GM18498 (cell line): Measurements from ENCODE around the gene GPHA2.
"Not testable (repeated sequence)": the region's sequence is repeated elsewhere in the genome, so short reads cannot be mapped to it uniquely, and the experiment has no call there.

Experiments
- ATAC-seq: cut with Tn5 transposase; IDR thresholded peaks from one replicate; pipeline ENCODE4 v1.9.1; 2021; ENCODE audit warnings: mild to moderate bottlenecking, moderate library complexity; ENCODE audit not compliant: unreplicated experiment

The GPHA2 gene, protein sequence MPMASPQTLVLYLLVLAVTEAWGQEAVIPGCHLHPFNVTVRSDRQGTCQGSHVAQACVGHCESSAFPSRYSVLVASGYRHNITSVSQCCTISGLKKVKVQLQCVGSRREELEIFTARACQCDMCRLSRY

DNA sequence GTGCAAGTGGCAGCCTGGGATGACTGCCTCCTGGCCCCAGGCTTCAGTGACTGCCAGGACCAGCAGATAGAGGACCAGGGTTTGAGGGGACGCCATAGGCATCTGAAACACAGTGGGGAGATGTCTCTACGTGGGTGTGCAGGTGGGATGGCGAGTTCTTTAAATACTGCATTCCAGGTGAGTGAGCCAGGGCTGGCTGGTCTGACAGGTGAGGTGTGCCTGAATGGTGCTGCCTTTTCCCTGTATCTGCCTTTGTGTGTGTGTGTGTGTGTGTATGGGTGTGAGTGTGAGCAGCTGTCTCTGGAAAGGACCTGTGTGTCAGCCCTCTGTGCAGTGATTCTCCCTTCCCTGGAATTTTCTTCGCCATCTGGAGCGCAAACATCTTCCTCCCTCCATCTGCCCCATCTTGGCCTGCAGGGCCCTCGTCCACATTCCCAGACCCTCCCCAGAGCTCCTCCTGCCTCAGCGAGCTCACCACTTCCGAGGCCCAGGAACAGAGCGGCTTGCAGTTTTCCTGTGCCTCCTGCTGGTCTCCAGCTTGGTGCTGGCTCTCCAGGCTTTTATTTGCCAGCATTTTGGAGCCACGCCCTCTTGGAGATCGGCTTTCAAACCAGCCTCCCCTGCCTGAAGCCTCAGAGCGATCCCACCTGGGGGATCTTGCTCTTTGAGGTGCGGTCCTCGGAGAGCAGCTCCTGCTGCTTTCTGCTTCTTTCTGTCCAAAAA lies at the start of gene GPHA2:
Gene GPHA2 (minus strand): TSS at position 535 of the 723 bp plus-strand sequence. CDS start 433 bp downstream, at position 102.
- no peak for ATAC-seq

DNA sequence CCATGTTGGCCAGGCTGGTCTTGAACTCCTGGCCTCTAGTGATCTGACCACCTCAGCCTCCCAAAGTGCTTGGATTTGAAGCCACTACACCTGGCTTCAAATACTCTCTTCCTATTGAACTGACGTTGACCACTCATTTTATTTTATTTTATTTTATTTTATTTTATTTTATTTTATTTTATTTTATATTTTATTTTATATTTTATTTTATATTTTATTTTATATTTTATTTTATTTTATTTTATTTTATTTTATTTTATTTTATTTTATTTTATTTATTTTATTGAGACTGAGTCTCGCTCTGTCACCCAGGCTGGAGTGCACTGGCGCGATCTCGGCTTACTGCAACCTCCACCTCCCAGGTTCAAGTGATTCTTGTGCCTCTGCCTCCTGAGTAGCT lies 47.6 kb upstream of the GPHA2 start:
- not testable (repeated sequence) for ATAC-seq

- ATAC-seq, result no peak
Measured at GRCh38 chr11:64976651-64977050, 41.0 kb upstream of the GPHA2 start.

GRCh38 chr11:64974124-64974523 lies 38.4 kb upstream of the GPHA2 start:
- no peak for ATAC-seq

DNA sequence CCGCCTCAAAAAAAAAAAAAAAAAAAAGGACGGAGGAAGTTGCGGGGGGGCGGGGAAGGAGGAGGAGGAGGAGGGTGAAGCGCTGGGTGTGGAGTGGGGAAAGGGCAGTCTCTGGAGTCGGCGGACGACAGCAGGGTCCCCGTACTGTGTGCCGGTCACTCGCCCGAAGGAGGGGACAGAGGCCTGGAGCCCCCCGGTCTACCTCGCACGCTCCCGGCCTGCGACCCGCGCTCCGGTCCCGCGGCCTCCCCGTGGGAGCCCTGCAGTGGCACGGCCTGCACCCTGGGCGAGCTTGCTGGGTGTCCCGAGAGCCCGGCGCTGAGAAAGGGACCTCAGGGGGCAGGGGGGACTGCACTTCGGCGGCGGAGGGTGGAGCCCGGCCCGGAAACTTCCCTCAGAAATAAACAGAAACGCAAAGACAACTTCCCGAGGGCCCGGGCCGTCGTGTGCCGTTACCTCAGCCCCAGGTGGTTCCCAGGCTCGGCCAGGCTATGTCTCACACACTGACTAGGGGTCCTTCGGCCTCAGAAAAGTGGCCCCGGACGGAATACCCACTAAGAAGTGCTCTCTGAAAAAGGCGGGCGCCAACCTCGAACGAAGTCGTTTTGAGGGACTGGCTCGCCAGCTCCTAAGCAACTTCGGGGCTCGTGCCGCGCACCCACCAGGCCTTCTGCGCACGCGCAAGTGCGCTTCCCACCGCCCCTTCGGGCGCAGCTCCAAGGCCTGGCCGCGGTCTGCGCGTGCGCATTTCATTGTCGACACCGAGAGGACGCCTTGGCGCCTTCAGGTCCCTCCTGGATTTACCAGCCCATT lies 35.9 kb upstream of the GPHA2 start, which contains the start of gene MAJIN:
Gene MAJIN (minus strand): TSS at position 688 of the 813 bp plus-strand sequence. CDS start 12,703 bp downstream, outside the sequence.
- ATAC-seq, result no peak

GRCh38 chr11:64970731-64971151 lies 35.0 kb upstream of the GPHA2 start:
- no peak for ATAC-seq

- no peak for ATAC-seq
Measured at GRCh38 chr11:64969209-64969608, 33.5 kb upstream of the GPHA2 start.

GRCh38 chr11:64967375-64967774 lies 31.7 kb upstream of the GPHA2 start:
- no peak for ATAC-seq

DNA sequence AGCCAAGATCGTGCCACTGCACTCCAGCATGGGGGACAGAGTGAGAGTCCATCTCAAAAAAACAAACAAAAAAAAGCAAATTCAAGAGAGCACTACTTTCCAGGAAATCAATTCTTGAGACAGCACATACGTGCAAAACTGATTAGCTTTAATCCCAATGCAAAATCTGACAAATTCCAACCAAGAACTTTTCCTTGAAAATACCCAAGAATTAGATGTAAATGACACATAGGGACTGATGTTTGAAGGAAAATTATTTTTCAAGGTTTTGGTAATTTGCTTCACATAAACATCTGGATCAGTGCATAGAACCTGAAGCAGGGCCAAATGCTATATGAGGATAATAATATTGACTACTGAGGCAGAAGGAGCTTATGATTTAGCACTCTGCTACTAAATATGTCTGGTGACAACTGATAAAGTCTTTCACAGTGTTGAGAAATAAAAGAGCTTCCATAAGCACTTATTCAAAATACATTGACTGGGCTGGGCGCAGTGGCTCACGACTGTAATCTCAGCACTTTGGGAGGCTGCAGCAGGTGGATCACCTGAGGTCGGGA lies 27.5 kb upstream of the GPHA2 start:
- ATAC-seq, result no peak

GRCh38 chr11:64960719-64961118 lies 25.0 kb upstream of the GPHA2 start:
- ATAC-seq, result no peak

DNA sequence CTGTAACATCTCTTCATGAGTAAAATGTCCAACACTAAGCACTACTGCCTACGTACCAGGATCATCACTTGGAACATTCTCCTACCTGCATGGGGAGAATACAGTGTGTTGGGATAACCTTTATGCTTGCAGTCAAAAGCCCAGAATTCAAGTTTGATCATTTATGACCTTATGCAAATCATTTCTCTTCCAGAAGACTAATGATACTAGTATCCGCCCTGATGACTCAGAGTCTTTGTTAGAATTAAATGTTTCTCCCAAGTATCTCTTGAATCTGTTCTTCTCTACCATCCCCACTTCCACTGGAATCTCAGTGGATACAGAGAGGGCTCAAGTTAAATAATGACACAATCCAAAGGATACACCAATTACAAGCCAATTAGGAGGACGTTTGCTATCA lies 23.8 kb upstream of the GPHA2 start:
- no peak for ATAC-seq

- no peak for ATAC-seq
Measured at GRCh38 chr11:64954201-64954600, 18.5 kb upstream of the GPHA2 start.

GRCh38 chr11:64951529-64951928 lies 15.8 kb upstream of the GPHA2 start:
- no peak for ATAC-seq

DNA sequence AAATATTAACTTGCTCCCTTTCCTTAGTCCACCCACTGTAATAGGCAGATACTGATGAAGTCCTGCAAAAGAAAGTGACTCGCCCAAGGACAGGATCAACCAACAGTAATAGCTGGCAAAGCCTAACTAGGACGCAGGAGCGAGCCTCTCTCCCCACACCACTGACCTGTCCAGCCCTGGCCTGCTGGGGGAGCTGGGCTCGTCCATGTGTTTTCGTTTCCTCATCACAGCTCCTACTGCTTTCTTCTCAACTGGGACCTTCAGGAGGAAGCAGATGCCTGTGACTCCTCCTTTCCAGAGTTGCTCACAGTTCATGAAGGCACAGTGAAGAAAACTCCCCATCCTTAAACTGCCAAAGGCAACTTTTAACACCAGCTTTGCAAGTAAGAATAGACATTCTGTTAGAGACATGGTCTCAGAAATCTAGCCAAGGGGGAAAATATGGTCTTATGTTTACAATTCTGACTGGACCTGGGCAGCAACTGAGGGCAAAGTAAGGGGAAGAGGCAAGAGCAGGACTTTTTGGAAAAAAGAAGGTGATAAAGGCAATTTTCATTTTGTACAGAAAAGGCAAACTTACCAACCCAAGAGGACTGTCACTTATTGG lies 11.6 kb upstream of the GPHA2 start:
- no peak for ATAC-seq

DNA sequence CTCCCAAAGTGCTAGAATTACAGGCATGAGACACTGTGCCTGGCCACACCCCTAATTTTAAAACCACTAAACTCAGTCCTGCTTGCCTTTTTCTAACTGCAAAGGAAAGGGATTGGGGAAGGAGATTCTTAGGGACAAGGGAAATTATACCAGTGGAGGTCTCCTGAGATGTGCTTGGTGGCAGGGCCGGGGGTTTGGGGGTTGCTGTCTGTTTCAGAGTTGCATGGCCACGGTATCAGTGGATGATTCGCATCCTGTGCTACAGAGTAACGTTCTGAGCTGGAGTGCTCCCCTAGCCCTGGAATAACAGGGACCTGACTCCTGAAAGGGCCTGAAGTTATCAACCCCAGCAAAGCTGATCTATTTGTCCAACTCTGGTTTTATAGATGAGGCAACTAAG lies 846 bp upstream of the GPHA2 start:
- no peak for ATAC-seq

DNA sequence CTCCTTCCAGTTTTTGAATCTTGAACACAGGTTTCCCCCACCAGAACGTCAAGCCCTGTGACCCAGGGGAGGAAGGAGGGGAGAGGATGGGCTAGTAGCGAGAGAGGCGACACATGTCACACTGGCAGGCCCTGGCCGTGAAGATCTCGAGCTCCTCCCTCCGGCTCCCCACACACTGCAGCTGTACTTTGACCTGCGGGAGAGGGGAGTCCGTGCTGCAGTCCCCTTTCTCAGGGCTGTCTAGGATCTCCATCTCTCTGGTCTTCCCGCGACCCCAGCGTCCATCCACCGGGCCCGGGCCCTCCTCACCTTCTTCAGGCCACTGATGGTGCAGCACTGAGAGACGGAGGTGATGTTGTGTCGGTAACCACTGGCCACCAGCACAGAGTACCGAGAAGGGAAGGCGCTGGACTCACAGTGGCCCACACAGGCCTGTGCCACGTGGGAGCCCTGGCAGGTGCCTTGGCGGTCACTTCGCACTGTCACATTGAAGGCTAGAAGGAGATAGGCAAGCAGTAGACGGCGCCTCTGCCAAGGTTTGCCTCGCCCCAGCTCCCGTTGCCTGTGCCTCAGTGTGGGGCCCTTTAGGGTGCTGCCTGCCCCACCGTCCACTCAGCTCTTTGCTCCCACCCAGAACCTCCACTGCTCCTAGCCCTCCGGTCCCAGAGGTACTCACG lies 873 bp downstream of the GPHA2 start:
- ATAC-seq, result no peak

- ATAC-seq, result no peak
Measured at GRCh38 chr11:64933935-64934681, 1.6 kb downstream of the GPHA2 start.

- no peak for ATAC-seq
Measured at GRCh38 chr11:64933213-64933934, 2.3 kb downstream of the GPHA2 start.

GRCh38 chr11:64932324-64932723 lies 3.4 kb downstream of the GPHA2 start:
- no peak for ATAC-seq
